MCF 10A (cell line): ENCODE measurements around the gene FN3K. TPM values are rescaled to one million over a fixed set of nuclear protein-coding genes. Genes with fewer than 3 reads are reported as not detected.
"Not testable (repeated sequence)": the region's sequence is repeated elsewhere in the genome, so short reads cannot be mapped to it uniquely, and the experiment has no call there.

ENCODE experiments used
- BruUV-seq: library from RNA; stranded (reverse); fragments of 400-500 nt; replicated peaks from 2 replicates; lab custom pipeline; 2021; lab: Mats Ljungman, UMichigan
- CTCF ChIA-PET: fragments of 300-600 bp; sonication (Branson Sonifier 250); formaldehyde crosslinking; extraction: SDS; loops from one replicate; lab custom pipeline; 2021; ENCODE audit warnings: antibody characterized with exemption, inconsistent platforms; lab: Yijun Ruan, JAX
- POLR2A ChIA-PET: fragments of 300-600, 350-650 bp; sonication (Branson Sonifier 250); formaldehyde crosslinking; extraction: SDS; loops from one replicate; lab custom pipeline; 2020; ENCODE audit warnings: antibody characterized with exemption, inconsistent platforms; lab: Yijun Ruan, JAX
- DNase-seq: peaks from one replicate; pipeline ENCODE4 v3.0.0-alpha.2; 2018; ENCODE audit not compliant: unreplicated experiment
- H3K27ac Mint-ChIP-seq: one replicate; pipeline ENCODE4 v1.8.0; 2022; ENCODE audit warnings: mild to moderate bottlenecking, low read depth, mixed read lengths; ENCODE audit not compliant: unreplicated experiment
- H3K27me3 Mint-ChIP-seq: one replicate; pipeline ENCODE4 v1.8.0; 2022; ENCODE audit warnings: mixed read lengths; ENCODE audit not compliant: insufficient read depth, unreplicated experiment
- H3K36me3 Mint-ChIP-seq: one replicate; pipeline ENCODE4 v1.8.0; 2022; ENCODE audit warnings: mild to moderate bottlenecking, moderate library complexity, mixed read lengths; ENCODE audit not compliant: insufficient read depth, unreplicated experiment
- H3K4me1 Mint-ChIP-seq: one replicate; pipeline ENCODE4 v1.8.0; 2022; ENCODE audit warnings: mixed read lengths; ENCODE audit not compliant: insufficient read depth, unreplicated experiment
- H3K4me3 Mint-ChIP-seq: one replicate; pipeline ENCODE4 v1.8.0; 2022; ENCODE audit warnings: mild to moderate bottlenecking, moderate library complexity, mixed read lengths; ENCODE audit not compliant: unreplicated experiment
- H3K9me3 Mint-ChIP-seq: one replicate; pipeline ENCODE4 v1.8.0; 2022; ENCODE audit warnings: mixed read lengths; ENCODE audit not compliant: unreplicated experiment
- CTCF ChIP-seq: fragments of 200-600 bp; IDR thresholded peaks from one replicate; pipeline ENCODE4 v1.8.0; 2022; ENCODE audit warnings: antibody characterized with exemption, mild to moderate bottlenecking; ENCODE audit not compliant: unreplicated experiment
- intact Hi-C: fragments of 100-400 bp; cut with micrococcal nuclease; formaldehyde crosslinking; loops from 2 replicates; pipeline ENCODE4 v1.14.1; 2022
- total RNA-seq: library from RNA; stranded (reverse); gene quantifications from 2 replicates; pipeline ENCODE4 v1.2.3, GENCODE V29; 2022

Gene FN3K
- total RNA-seq, 1 experiment from 2014 or later = 1.3 TPM

- H3K4me1 Mint-ChIP-seq = peaks cover 6% of the 10 kb centered on the region
- BruUV-seq = no TSS peak
- no peak for TF ChIP-seq CTCF
- no peak overlapping the region for H3K4me3 Mint-ChIP-seq
- no peaks in the 10 kb centered on the region for H3K9me3 Mint-ChIP-seq
- H3K27me3 Mint-ChIP-seq = no peaks in the 10 kb centered on the region
- CTCF ChIA-PET = interaction anchor here (2.2 kb wide), 1 partner anchor 10 kb away, joined by 9 read pairs; no protein-coding TSS in a partner anchor
- POLR2A ChIA-PET = interaction anchor here (0.6 to 0.7 kb wide), 2 partner anchors 57 to 427 kb away, joined by 4 to 5 read pairs; no protein-coding TSS in a partner anchor
- peak; percentile 73 for DNase-seq
- H3K27ac Mint-ChIP-seq = peak overlapping the region; percentile 46
- peaks cover 44% of the 10 kb centered on the region for H3K36me3 Mint-ChIP-seq
- intact Hi-C loops = no loop called here
Measured at GRCh38 chr17:82772026-82772425, 36.6 kb downstream of the FN3K start.

DNA sequence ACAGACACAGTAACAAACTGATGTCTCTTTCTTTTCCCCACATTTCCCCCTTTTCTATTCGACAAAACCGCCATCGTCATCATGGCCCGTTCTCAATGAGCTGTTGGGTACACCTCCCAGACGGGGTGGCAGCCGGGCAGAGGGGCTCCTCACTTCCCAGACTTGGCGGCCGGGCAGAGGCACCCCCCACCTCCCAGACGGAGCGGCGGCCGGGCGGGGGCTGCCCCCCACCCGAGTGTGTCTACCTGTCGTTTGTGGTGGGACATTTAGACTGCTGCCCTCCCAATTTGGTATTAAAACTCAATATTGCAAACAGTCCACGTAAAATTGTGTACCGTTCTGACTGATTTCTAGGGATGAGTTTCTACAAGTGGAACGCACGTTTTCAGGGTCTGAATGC, 39.0 kb downstream of the FN3K start:
- H3K27ac Mint-ChIP-seq, H3K27me3 Mint-ChIP-seq, H3K9me3 Mint-ChIP-seq, BruUV-seq, DNase-seq, H3K4me1 Mint-ChIP-seq, H3K4me3 Mint-ChIP-seq: not testable (repeated sequence)
- intact Hi-C loops = loop anchor here (2.0 kb wide), 1 partner anchor 422 kb away; no protein-coding TSS in a partner anchor
- ChIA-PET POLR2A (interaction anchor here (0.5 kb wide), 1 partner anchor 404 kb away, joined by 3 read pairs; no protein-coding TSS in a partner anchor), CTCF (interaction anchor here (0.6 to 1.3 kb wide), 3 partner anchors 36 to 152 kb away, joined by 3 to 4 read pairs (median 3); no protein-coding TSS in a partner anchor)
- peaks cover 33% of the 10 kb centered on the region for H3K36me3 Mint-ChIP-seq

DNA sequence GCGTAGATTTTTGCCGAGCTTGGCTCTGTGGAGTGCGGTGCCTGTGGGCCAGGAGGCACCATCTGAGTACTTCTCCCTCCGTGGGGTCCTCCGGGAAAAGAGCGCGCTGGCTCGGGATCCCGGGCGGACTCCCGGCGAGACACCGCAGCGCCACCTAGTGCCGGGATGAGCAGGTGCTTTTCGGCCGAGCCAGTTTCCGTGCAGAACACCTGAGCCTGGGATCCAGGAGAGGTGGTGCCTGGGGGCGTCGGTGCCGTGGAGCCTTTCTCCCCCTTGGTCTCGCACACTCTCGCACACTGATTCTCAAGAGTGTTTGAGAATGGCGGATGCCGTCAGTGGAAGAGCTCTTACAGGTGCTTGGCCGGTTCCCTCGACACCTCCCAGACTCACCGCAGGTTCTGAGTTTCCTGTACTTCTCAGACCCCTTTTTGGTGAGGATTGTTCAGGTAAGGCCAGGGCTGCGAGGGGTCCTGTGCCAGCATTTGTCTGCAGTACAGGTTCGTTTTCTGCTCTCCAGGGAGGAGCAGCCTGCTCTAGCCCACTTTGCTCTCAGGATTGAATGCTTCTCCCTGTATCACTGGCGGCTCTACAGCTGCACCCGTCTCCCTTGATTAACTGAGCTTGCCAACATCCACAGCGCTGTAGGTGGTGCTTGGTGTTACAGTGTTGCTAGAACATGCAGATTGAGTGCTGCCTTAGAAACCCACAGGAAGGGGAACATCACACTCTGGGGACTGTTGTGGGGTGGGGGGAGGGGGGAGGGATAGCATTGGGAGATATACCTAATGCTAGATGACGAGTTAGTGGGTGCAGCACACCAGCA, 39.8 kb downstream of the FN3K start:
- ChIA-PET POLR2A (interaction anchor here (0.5 to 1.0 kb wide), 2 partner anchors 58 to 403 kb away, joined by 3 to 5 read pairs; no protein-coding TSS in a partner anchor), CTCF (interaction anchor here (0.6 to 1.3 kb wide), 8 partner anchors 35 to 393 kb away, joined by 3 to 4 read pairs (median 3); no protein-coding TSS in a partner anchor)
- Mint-ChIP-seq H3K4me1 (peaks cover 6% of the 10 kb centered on the region), H3K27me3 (no peaks in the 10 kb centered on the region), H3K4me3 (no peak overlapping the region), H3K27ac (no peak overlapping the region), H3K9me3 (no peaks in the 10 kb centered on the region), H3K36me3 (peaks cover 26% of the 10 kb centered on the region)
- DNase-seq = peak; percentile 50
- no TSS peak for BruUV-seq
- peak; percentile 87 for TF ChIP-seq CTCF
- intact Hi-C loops = loop anchor here (2.0 kb wide), 1 partner anchor 422 kb away; no protein-coding TSS in a partner anchor

GRCh38 chr17:82776454-82776853, 41.0 kb downstream of the FN3K start:
- Mint-ChIP-seq H3K9me3 (no peaks in the 10 kb centered on the region), H3K27ac (no peak overlapping the region), H3K36me3 (peaks cover 20% of the 10 kb centered on the region), H3K27me3 (no peaks in the 10 kb centered on the region), H3K4me1 (peaks cover 6% of the 10 kb centered on the region), H3K4me3 (no peak overlapping the region)
- no peak for DNase-seq
- POLR2A ChIA-PET = no interaction called here
- no peak for TF ChIP-seq CTCF
- intact Hi-C loops = no loop called here
- no TSS peak for BruUV-seq
- CTCF ChIA-PET = interaction anchor here (0.6 to 1.0 kb wide), 5 partner anchors 11 to 425 kb away, joined by 3 to 7 read pairs (median 3); no protein-coding TSS in a partner anchor
